K562 (cell line): ENCODE measurements around the gene FUCA2. TPM values are rescaled to one million over a fixed set of nuclear protein-coding genes. Genes with fewer than 3 reads are reported as not detected.
A peak's percentile ranks its signal among the peaks of the same experiment; 100 is the strongest.

ENCODE experiments used
- ATAC-seq: fragments of 200-7000 bp; cut with Tn5 transposase; 3 replicates; pipeline ENCODE4 v1.9.1; 2020; ENCODE audit warnings: moderate library complexity
- BruUV-seq: library from RNA; stranded (reverse); fragments of 400-500 nt; replicated peaks from 2 replicates; lab custom pipeline; 2021; lab: Mats Ljungman, UMichigan
- CTCF ChIA-PET: fragments of 300-600 bp; formaldehyde crosslinking; extraction: SDS; loops from one replicate; lab custom pipeline; 2021; ENCODE audit warnings: low intra/inter-chr PET ratio; lab: Yijun Ruan, JAX
- POLR2A ChIA-PET: fragments of 300-600, 350-650 bp; sonication (Branson Sonifier 250); formaldehyde crosslinking; extraction: SDS; loops from one replicate; lab custom pipeline; 2021; ENCODE audit warnings: antibody characterized with exemption, inconsistent platforms; lab: Yijun Ruan, JAX
- DNase-seq, 4 experiments: peaks; one replicate each; pipeline versions ENCODE4 v3.0.0 to v3.0.0-alpha.2; 2011 to 2018; ENCODE audit warnings: low spot score in 3 of 4, mixed read lengths in 3 of 4; ENCODE audit errors: extremely low read depth in 1 of 4
- FAIRE-seq: peaks from 2 replicates; lab custom pipeline; 2011; peaks lifted over from hg19 to GRCh38; lab: Jason Lieb, UNC
- H2AFZ ChIP-seq: 2 replicates; pipeline ENCODE4 v1.6.0; 2011; ENCODE audit warnings: low read depth, low read length, control low read depth, inconsistent platforms
- H3K27ac ChIP-seq: fragments of 200-600 bp; 3 replicates; pipeline ENCODE4 v1.8.0; 2011; ENCODE audit warnings: low read depth, mild to moderate bottlenecking, control low read depth, inconsistent platforms, low read length, moderate library complexity, mixed read lengths; ENCODE audit errors: extremely low read depth
- H3K27me3 ChIP-seq, 2 experiments: fragments of 300-600 bp in 1 of 2; 2 replicates in 1 of 2; 3 replicates in 1 of 2; pipeline versions ENCODE4 v1.6.0 to v1.8.0; 2011; ENCODE audit warnings: inconsistent platforms in 2 of 2, low read length in 2 of 2, mild to moderate bottlenecking in 1 of 2, mixed read lengths in 1 of 2, moderate library complexity in 1 of 2; ENCODE audit not compliant: control insufficient read depth in 2 of 2, insufficient read depth in 2 of 2
- H3K36me3 ChIP-seq: fragments of 300-600 bp; 3 replicates; pipeline ENCODE4 v1.8.0; 2011; ENCODE audit warnings: mild to moderate bottlenecking, low read length, inconsistent platforms; ENCODE audit not compliant: control insufficient read depth, insufficient read depth
- H3K4me1 ChIP-seq, 2 experiments: fragments of 200-600 bp in 1 of 2; replicated peaks in 1 of 2; 2 replicates in 1 of 2; 3 replicates in 1 of 2; pipeline versions ENCODE4 v1.5.1 to v1.8.0; 2011; ENCODE audit warnings: inconsistent platforms in 2 of 2, low read length in 2 of 2, mild to moderate bottlenecking in 1 of 2, mixed read lengths in 1 of 2, moderate library complexity in 1 of 2; ENCODE audit not compliant: control insufficient read depth in 2 of 2, insufficient read depth in 2 of 2
- H3K4me2 ChIP-seq: 2 replicates; pipeline ENCODE4 v1.6.1; 2011; ENCODE audit warnings: low read length, control low read depth, inconsistent platforms, mixed read lengths; ENCODE audit not compliant: insufficient read depth
- H3K4me3 ChIP-seq: fragments of 200-600 bp; sonication (generic), shearing (Covaris generic); 2 replicates; pipeline ENCODE4 v1.5.1; 2016; ENCODE audit warnings: control low read depth, inconsistent platforms
- H3K79me2 ChIP-seq: fragments of 200-600 bp; 3 replicates; pipeline ENCODE4 v1.8.0; 2011; ENCODE audit warnings: low read length, inconsistent platforms; ENCODE audit not compliant: control insufficient read depth, insufficient read depth
- H3K9ac ChIP-seq, 2 experiments: 2 replicates each; pipeline versions ENCODE4 v1.6.0 to v1.6.1; 2011; ENCODE audit warnings: low read depth in 2 of 2, low read length in 2 of 2, control low read depth in 1 of 2, inconsistent platforms in 1 of 2, mild to moderate bottlenecking in 1 of 2, mixed read lengths in 1 of 2; ENCODE audit not compliant: insufficient read depth in 1 of 2
- H3K9me1 ChIP-seq: one replicate; pipeline ENCODE4 v1.6.0; 2011; ENCODE audit warnings: inconsistent platforms, mild to moderate bottlenecking, low read length, moderate library complexity; ENCODE audit not compliant: control insufficient read depth, insufficient read depth
- H3K9me3 ChIP-seq: replicated peaks from 2 replicates; pipeline ENCODE4 v1.5.1; 2011; ENCODE audit warnings: low read depth, low read length, inconsistent platforms; ENCODE audit not compliant: control insufficient read depth, insufficient read depth
- H4K20me1 ChIP-seq: replicated peaks from 2 replicates; pipeline ENCODE4 v1.6.1; 2011; ENCODE audit warnings: low read length, inconsistent platforms, mixed read lengths; ENCODE audit not compliant: control insufficient read depth, insufficient read depth
- KLF1 ChIP-seq: fragments of 450-650 bp; IDR thresholded peaks from 2 replicates; pipeline ENCODE4 v1.6.1; 2016; ENCODE audit warnings: missing genetic modification characterization, missing compliant biosample characterization
- WGBS: fragments of 100-300 bp; shearing (Covaris generic); methylation state at CpG from one replicate; pipeline ENCODE4 v1.1.6; 2016; ENCODE audit warnings: low coverage, mixed read lengths; ENCODE audit not compliant: insufficient coverage; ENCODE audit errors: missing lambda C conversion rate; 5-methylcytosine and 5-hydroxymethylcytosine counted together
- in situ Hi-C: fragments of 300-500 bp; cut with MboI; formaldehyde crosslinking; loops from 4 replicates; pipeline ENCODE4 v1.15.0; 2018; ENCODE audit warnings: inconsistent platforms, mixed read lengths
- intact Hi-C: fragments of 100-400 bp; cut with micrococcal nuclease; formaldehyde crosslinking; loops from 2 replicates; pipeline ENCODE4 v1.14.2; 2022
- polyA plus RNA-seq, 8 experiments: library from polyadenylated mRNA; depleted of rRNA in 4 of 8; stranded (reverse) in 5 of 8; unstranded in 3 of 8; fragments of >200 nt; fragmentation: Nextera tagmentation in 2 of 8; fragmentation: Illumina TruSeq in 1 of 8; extraction: Ambion mirVana in 2 of 8; extraction: Trizol in 1 of 8; gene quantifications; 2 replicates each; pipeline versions ENCODE4 v1.2.1 to v1.2.3, GENCODE V29; 2011 to 2014; ENCODE audit warnings: inconsistent platforms in 1 of 8, missing spikeins in 1 of 8
- total RNA-seq, 7 experiments: library from RNA; depleted of rRNA in 6 of 7; stranded (reverse); fragments of >200 nt in 6 of 7; fragmentation: Illumina TruSeq in 2 of 7; extraction: Trizol in 2 of 7; gene quantifications; 2 replicates each; pipeline versions ENCODE4 v1.2.1 to v1.2.3, GENCODE V29; 2011 to 2021; ENCODE audit warnings: low replicate concordance in 1 of 7
- TF ChIP-seq, protein P1 (sequence below), 3 experiments: IDR thresholded peaks in 2 of 3; conservative IDR thresholded peaks in 1 of 3; 2 replicates each; pipeline ENCODE4 v1.5.1; 2011 to 2012; ENCODE audit warnings: low read length in 3 of 3, mild to moderate bottlenecking in 3 of 3, control low read depth in 2 of 3, improper control_type of control experiment in 1 of 3, inconsistent platforms in 1 of 3, low read depth in 1 of 3, mixed read lengths in 1 of 3, moderate library complexity in 1 of 3; ENCODE audit not compliant: insufficient read depth in 2 of 3

The FUCA2 gene
- total and polyA plus RNA-seq, 9 of the 15 experiments (the other 6 are each of a cell fraction or from before 2014, with no cell fraction given) = 20.6 to 112 (median 79.3) TPM

DNA sequence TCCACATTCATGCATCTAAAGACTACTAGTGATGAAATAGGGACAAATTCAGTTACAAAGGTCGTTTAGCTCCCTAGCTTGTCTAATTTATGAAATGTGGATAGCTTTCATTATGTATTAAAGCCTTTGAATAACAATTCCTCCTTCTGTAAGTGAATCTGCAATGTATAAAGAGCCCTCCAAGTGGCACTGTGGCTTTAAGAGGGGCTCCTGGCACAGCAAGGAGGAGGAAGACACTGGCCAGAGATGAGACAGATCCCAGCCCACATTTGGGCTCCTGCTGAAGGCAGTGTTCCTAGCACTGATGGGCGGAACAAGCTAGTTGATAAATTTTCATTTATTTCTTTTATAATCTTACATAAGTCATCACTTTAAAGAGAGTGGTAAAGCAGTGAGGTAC, 17.6 kb upstream of the FUCA2 start:
- no peak for DNase-seq

More for the DNA sequence above, 17.6 kb upstream of the FUCA2 start:
- ChIA-PET CTCF (interaction anchor here (1.1 kb wide), 1 partner anchor 16 kb away, joined by 3 read pairs; no protein-coding TSS in a partner anchor), POLR2A (interaction anchor here (1.0 kb wide), 1 partner anchor 17 kb away, joined by 3 read pairs; the partner anchor contains the start of gene FUCA2)
- Histone ChIP-seq H3K79me2 (no peaks in the 10 kb centered on the region), H3K9me3 (no peaks in the 10 kb centered on the region), H3K36me3 (no peaks in the 10 kb centered on the region), H3K27ac (no peak overlapping the region), H2AFZ (no peak overlapping the region), H3K4me1 (no peaks in the 10 kb centered on the region), H3K9me1 (no peaks in the 10 kb centered on the region), H3K4me2 (no peak overlapping the region), H3K4me3 (no peak overlapping the region), H4K20me1 (no peaks in the 10 kb centered on the region), H3K9ac (no peak overlapping the region), H3K27me3 (peaks cover 11 to 13% of the 10 kb centered on the region in 2 experiments; a peak in 4 of 5 replicates)
- ATAC-seq (peak; percentile 72), FAIRE-seq (peak; percentile 23)
- in situ Hi-C loops (no loop called here), intact Hi-C loops (no loop called here)
- 23% methylated on average over 2 of the region's 2 CpGs for WGBS
- BruUV-seq = no TSS peak
- TF ChIP-seq, protein P1, sequence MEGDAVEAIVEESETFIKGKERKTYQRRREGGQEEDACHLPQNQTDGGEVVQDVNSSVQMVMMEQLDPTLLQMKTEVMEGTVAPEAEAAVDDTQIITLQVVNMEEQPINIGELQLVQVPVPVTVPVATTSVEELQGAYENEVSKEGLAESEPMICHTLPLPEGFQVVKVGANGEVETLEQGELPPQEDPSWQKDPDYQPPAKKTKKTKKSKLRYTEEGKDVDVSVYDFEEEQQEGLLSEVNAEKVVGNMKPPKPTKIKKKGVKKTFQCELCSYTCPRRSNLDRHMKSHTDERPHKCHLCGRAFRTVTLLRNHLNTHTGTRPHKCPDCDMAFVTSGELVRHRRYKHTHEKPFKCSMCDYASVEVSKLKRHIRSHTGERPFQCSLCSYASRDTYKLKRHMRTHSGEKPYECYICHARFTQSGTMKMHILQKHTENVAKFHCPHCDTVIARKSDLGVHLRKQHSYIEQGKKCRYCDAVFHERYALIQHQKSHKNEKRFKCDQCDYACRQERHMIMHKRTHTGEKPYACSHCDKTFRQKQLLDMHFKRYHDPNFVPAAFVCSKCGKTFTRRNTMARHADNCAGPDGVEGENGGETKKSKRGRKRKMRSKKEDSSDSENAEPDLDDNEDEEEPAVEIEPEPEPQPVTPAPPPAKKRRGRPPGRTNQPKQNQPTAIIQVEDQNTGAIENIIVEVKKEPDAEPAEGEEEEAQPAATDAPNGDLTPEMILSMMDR (IDR thresholded peaks at IDR 0.05 in 2 of 3, conservative IDR thresholded peaks at IDR 0.05 in 1 of 3; ENCODE audit: insufficient read depth in 2 of 3, low read depth in 1 of 3, low read length in 3 of 3) = 0 out of 6 replicates have a peak, but pooled peaks of 1 of the 3 experiments have one; percentile 20
- no peak for TF ChIP-seq KLF1 (tag)
